Prostate gland (tissue), 2 donors: Measurements from ENCODE around the gene MTFMT. TPM values are rescaled to one million over a fixed set of nuclear protein-coding genes. Genes with fewer than 3 reads are reported as not detected.
A peak's percentile ranks its signal among the peaks of the same experiment; 100 is the strongest.

ENCODE experiments used
- DNase-seq: peaks from one replicate; pipeline ENCODE4 v3.0.0-alpha.2; 2019; ENCODE audit warnings: low spot score
- H3K27ac ChIP-seq, 2 donors: fragments of 200-600 bp; sonication (generic); 2 replicates each; pipeline ENCODE4 v1.5.1; 2017 to 2019
- H3K27me3 ChIP-seq: fragments of 200-600 bp; sonication (generic); replicated peaks from 2 replicates; pipeline ENCODE4 v1.5.1; 2019; ENCODE audit not compliant: insufficient read depth
- H3K36me3 ChIP-seq, 2 donors: fragments of 200-600 bp; sonication (generic); 1 replicate in 1 of 2; 2 replicates in 1 of 2; pipeline versions ENCODE4 v1.5.1 to v1.8.1; 2017 to 2019
- H3K4me1 ChIP-seq: fragments of 200-600 bp; sonication (generic); replicated peaks from 2 replicates; pipeline ENCODE4 v1.5.1; 2019
- H3K4me3 ChIP-seq, 2 donors: fragments of 200-600 bp; sonication (generic); 2 replicates each; pipeline ENCODE4 v1.5.1; 2017 to 2019
- H3K9me3 ChIP-seq: fragments of 200-600 bp; sonication (generic); 2 replicates; pipeline ENCODE4 v1.5.1; 2017
- CTCF ChIP-seq, 4 experiments: fragments of 200-600 bp in 2 of 4; fragments of 450-650 bp in 2 of 4; sonication (generic) in 2 of 4; IDR thresholded peaks; 1 replicate in 3 of 4; 2 replicates in 1 of 4; pipeline ENCODE4 v1.5.1; 2016 to 2019; ENCODE audit warnings: antibody characterized with exemption in 4 of 4, mild to moderate bottlenecking in 2 of 4, moderate library complexity in 2 of 4
- POLR2A ChIP-seq: fragments of 450-650 bp; IDR thresholded peaks from one replicate; pipeline ENCODE4 v1.6.1; 2016; ENCODE audit warnings: antibody characterized with exemption, mild to moderate bottlenecking
- POLR2AphosphoS5 ChIP-seq: sonication (generic); formaldehyde crosslinking; IDR thresholded peaks from one replicate; pipeline ENCODE4 v1.6.1; 2017; ENCODE audit warnings: antibody characterized with exemption
- WGBS: methylation state at CpG from one replicate; pipeline ENCODE4 v1.1.5; 2018; 5-methylcytosine and 5-hydroxymethylcytosine counted together
- intact Hi-C: fragments of 100-400 bp; cut with DNase I; formaldehyde crosslinking; loops from one replicate; pipeline ENCODE4 v1.14.2; 2022
- total RNA-seq, 2 donors: library from RNA; depleted of rRNA; stranded (reverse); fragments of >200 nt; gene quantifications; one replicate each; pipeline ENCODE4 v1.1.0, GENCODE V29; 2016

The MTFMT gene
- total RNA-seq, 2 donors from 2014 or later, result 31.0 to 37.9 TPM

GRCh38 chr15:65067645-65068402 lies 38.4 kb upstream of the MTFMT start, which contains the start of gene RASL12:
RASL12 (minus strand) TSS chr15:65067991; CDS start chr15:65067835, 156 bp downstream.
- Histone ChIP-seq H3K9me3 (no peaks in the 10 kb centered on the region), H3K4me1 (no peaks in the 10 kb centered on the region), H3K27ac (peak within 1 kb of the TSS; percentile 78 to 87), H3K4me3 (peak within 1 kb of the TSS; percentile 42 to 48), H3K36me3 (no peaks in the 10 kb centered on the region), H3K27me3 (peaks cover 2% of the 10 kb centered on the region)
- no peak for DNase-seq
- no peak for TF ChIP-seq POLR2A
- no peak for TF ChIP-seq POLR2AphosphoS5
- no peak for TF ChIP-seq CTCF (IDR thresholded peaks at IDR 0.05)
- 5% methylated on average over 46 of the region's 66 CpGs for WGBS
- intact Hi-C loops, result no loop called here

- Histone ChIP-seq H3K4me1 (no peaks in the 10 kb centered on the region), H3K27me3 (peaks cover 2% of the 10 kb centered on the region), H3K9me3 (no peaks in the 10 kb centered on the region), H3K4me3 (peak overlapping the region; percentile 42 to 48), H3K36me3 (no peaks in the 10 kb centered on the region), H3K27ac (peak overlapping the region; percentile 78 to 87)
- no peak for DNase-seq
- no peak for TF ChIP-seq POLR2AphosphoS5
- no peak for TF ChIP-seq POLR2A
- TF ChIP-seq CTCF (IDR thresholded peaks at IDR 0.05), result no peak
- 31% methylated on average over 8 of the region's 8 CpGs for WGBS
- intact Hi-C loops, result no loop called here
These were observed 37.8 kb upstream of the MTFMT start for GRCh38 chr15:65067317-65067644.

GRCh38 chr15:65066635-65067316 lies 37.3 kb upstream of the MTFMT start:
- Histone ChIP-seq H3K27me3 (peaks cover 2% of the 10 kb centered on the region), H3K4me1 (no peaks in the 10 kb centered on the region), H3K9me3 (no peaks in the 10 kb centered on the region), H3K4me3 (peak overlapping the region; percentile 42 to 48), H3K36me3 (no peaks in the 10 kb centered on the region), H3K27ac (peak overlapping the region; percentile 78 to 87)
- WGBS, result 31% methylated on average over 9 of the region's 9 CpGs
- TF ChIP-seq CTCF (IDR thresholded peaks at IDR 0.05) (no peak), POLR2AphosphoS5 (no peak), POLR2A (no peak)
- intact Hi-C loops, result no loop called here
- DNase-seq, result no peak

- TF ChIP-seq POLR2AphosphoS5 (no peak), POLR2A (no peak), CTCF (IDR thresholded peaks at IDR 0.05) (no peak)
- peaks cover 2% of the 10 kb centered on the region for H3K27me3 ChIP-seq
- no peaks in the 10 kb centered on the region for H3K36me3 ChIP-seq
- no peaks in the 10 kb centered on the region for H3K9me3 ChIP-seq
- peak overlapping the region; percentile 42 to 48 for H3K4me3 ChIP-seq
- peak overlapping the region; percentile 78 to 87 for H3K27ac ChIP-seq
- 49% methylated on average over 3 of the region's 3 CpGs for WGBS
- H3K4me1 ChIP-seq, result no peaks in the 10 kb centered on the region
- no peak for DNase-seq
- intact Hi-C loops, result no loop called here
These were observed 36.7 kb upstream of the MTFMT start for GRCh38 chr15:65066001-65066634.
